ENCODE results near the gene SRMS. TPM values are rescaled to one million over a fixed set of nuclear protein-coding genes. Genes with fewer than 3 reads are reported as not detected.

SRMS gene
- total RNA-seq, 1 experiment from 2014 or later, result 3.2 TPM

GRCh38 chr20:63578224-63579016, 30.9 kb upstream of the SRMS start:
- Histone ChIP-seq H3K27ac (ENCODE audit: low read depth, low read length) (no peak overlapping the region), H4K20me1 (ENCODE audit: insufficient read depth) (no peaks in the 10 kb centered on the region), H3K36me3 (ENCODE audit: control insufficient read depth in 1 of 2, insufficient read depth in 2 of 2, low read length in 2 of 2) (no peaks in the 10 kb centered on the region), H3K27me3 (ENCODE audit: insufficient read depth, low read length) (no peaks in the 10 kb centered on the region), H3K9me2 (ENCODE audit: insufficient read depth) (no peaks in the 10 kb centered on the region), H3K9ac (ENCODE audit: low read length) (no peak overlapping the region), H3K4me2 (ENCODE audit: low read length) (no peak overlapping the region), H3K9me3 (ENCODE audit: control insufficient read depth in 1 of 2, insufficient read depth in 1 of 2, low read depth in 1 of 2, low read length in 2 of 2) (no peaks in the 10 kb centered on the region), H3K4me1 (ENCODE audit: control insufficient read depth in 1 of 2, insufficient read depth in 2 of 2, low read length in 2 of 2) (peaks cover 10 to 29% of the 10 kb centered on the region in 2 experiments), H3K4me3 (replicated peaks in 1 of 2; ENCODE audit: low read depth in 1 of 2, low read length in 2 of 2) (no peak overlapping the region), H3K79me2 (ENCODE audit: insufficient read depth, low read length) (peaks cover 4% of the 10 kb centered on the region; the same call in 1 of the 2 replicates), H2AFZ (ENCODE audit: low read depth, low read length, poor library complexity, severe bottlenecking) (no peak overlapping the region)
- intact Hi-C loops (cut with micrococcal nuclease), result loop anchor here (10.0 kb wide), 1 partner anchor 46 kb away; the partner anchor contains the start of gene GMEB2
- ATAC-seq, result no peak
- no TSS peak for BruUV-seq (replicated peaks)
- CTCF ChIA-PET, result no interaction called here
- TF ChIP-seq ATF3 (IDR thresholded peaks at IDR 0.05), result no peak
- TF ChIP-seq FOSL1 (IDR thresholded peaks at IDR 0.05; ENCODE audit: low read depth), result no peak
- POLR2A ChIA-PET, result no interaction called here
- RAD21 ChIA-PET (ENCODE audit: low non-redundant PET in 1 of 2, low total read pairs in 2 of 2, uncharacterized antibody in 2 of 2, unreplicated experiment in 2 of 2), result no interaction called here
- DNase-seq (ENCODE audit: low read depth, low spot score), result no peak

- intact Hi-C loops (cut with micrococcal nuclease), result loop anchor here (10.0 kb wide), 1 partner anchor 47 kb away; the partner anchor contains the start of gene GMEB2
- CTCF ChIA-PET, result no interaction called here
- no peak for TF ChIP-seq ATF3 (IDR thresholded peaks at IDR 0.05)
- no peak for TF ChIP-seq YY1 (IDR thresholded peaks at IDR 0.05; ENCODE audit: extremely low read depth, insufficient replicate concordance, low read depth, low read length)
- TF ChIP-seq JUND (IDR thresholded peaks at IDR 0.05), result no peak
These were observed 29.9 kb upstream of the SRMS start for GRCh38 chr20:63577317-63577894.

More at GRCh38 chr20:63577317-63577894, 29.9 kb upstream of the SRMS start:
- H3K27me3 ChIP-seq (ENCODE audit: insufficient read depth, low read length), result no peaks in the 10 kb centered on the region
- no peak overlapping the region for H3K9ac ChIP-seq (ENCODE audit: low read length)
- ATAC-seq, result no peak
- H3K4me3 ChIP-seq (replicated peaks in 1 of 2; ENCODE audit: low read depth in 1 of 2, low read length in 2 of 2), result no peak overlapping the region
- H4K20me1 ChIP-seq (ENCODE audit: insufficient read depth), result no peaks in the 10 kb centered on the region
- no peak for DNase-seq (ENCODE audit: low read depth, low spot score)
- no peaks in the 10 kb centered on the region for H3K9me2 ChIP-seq (ENCODE audit: insufficient read depth)
- H3K36me3 ChIP-seq (ENCODE audit: control insufficient read depth in 1 of 2, insufficient read depth in 2 of 2, low read length in 2 of 2), result no peaks in the 10 kb centered on the region
- peaks cover 12 to 35% of the 10 kb centered on the region in 2 experiments for H3K4me1 ChIP-seq (ENCODE audit: control insufficient read depth in 1 of 2, insufficient read depth in 2 of 2, low read length in 2 of 2)
- H3K4me2 ChIP-seq (ENCODE audit: low read length), result no peak overlapping the region
- ChIA-PET RAD21 (ENCODE audit: low non-redundant PET in 1 of 2, low total read pairs in 2 of 2, uncharacterized antibody in 2 of 2, unreplicated experiment in 2 of 2) (no interaction called here), POLR2A (no interaction called here)
- peaks cover 4% of the 10 kb centered on the region; the same call in 1 of the 2 replicates for H3K79me2 ChIP-seq (ENCODE audit: insufficient read depth, low read length)
- BruUV-seq (replicated peaks), result no TSS peak
- H3K9me3 ChIP-seq (ENCODE audit: control insufficient read depth in 1 of 2, insufficient read depth in 1 of 2, low read depth in 1 of 2, low read length in 2 of 2), result no peaks in the 10 kb centered on the region
- H3K27ac ChIP-seq (ENCODE audit: low read depth, low read length), result no peak overlapping the region
- no peak overlapping the region for H2AFZ ChIP-seq (ENCODE audit: low read depth, low read length, poor library complexity, severe bottlenecking)
